Fibroblast of the aortic adventitia (primary cell): ENCODE data around the gene ASB13. TPM values are rescaled to one million over a fixed set of nuclear protein-coding genes. Genes with fewer than 3 reads are reported as not detected.
A peak's percentile ranks its signal among the peaks of the same experiment; 100 is the strongest.

Experiments used
- DNase-seq: peaks from one replicate; pipeline ENCODE4 v3.0.0-alpha.2; 2010; ENCODE audit warnings: low read depth
- H3K4me3 ChIP-seq: 2 replicates; pipeline ENCODE4 v1.5.1; 2011; ENCODE audit warnings: low read depth, mild to moderate bottlenecking, control low read depth, low read length, moderate library complexity
- CTCF ChIP-seq: IDR thresholded peaks from 2 replicates; pipeline ENCODE4 v1.5.1; 2011; ENCODE audit warnings: mild to moderate bottlenecking, low read length, control low read depth, inconsistent platforms; ENCODE audit not compliant: insufficient read depth
- total RNA-seq: library from RNA; depleted of rRNA; stranded (reverse); fragments of >200 nt; gene quantifications from 2 replicates; pipeline ENCODE4 v1.2.3, GENCODE V29; 2012; ENCODE audit warnings: low replicate concordance

ASB13 gene
- total RNA-seq, 1 donor: 8.4 TPM

GRCh38 chr10:5620223-5620721, 46.1 kb downstream of the ASB13 start:
- H3K4me3 ChIP-seq: no peak overlapping the region
- TF ChIP-seq CTCF: no peak
- DNase-seq: peak; percentile 29

- DNase-seq: peak; percentile 75
- H3K4me3 ChIP-seq: no peak overlapping the region
- TF ChIP-seq CTCF: no peak
Observed at GRCh38 chr10:5619362-5620211, 46.8 kb downstream of the ASB13 start.

DNA sequence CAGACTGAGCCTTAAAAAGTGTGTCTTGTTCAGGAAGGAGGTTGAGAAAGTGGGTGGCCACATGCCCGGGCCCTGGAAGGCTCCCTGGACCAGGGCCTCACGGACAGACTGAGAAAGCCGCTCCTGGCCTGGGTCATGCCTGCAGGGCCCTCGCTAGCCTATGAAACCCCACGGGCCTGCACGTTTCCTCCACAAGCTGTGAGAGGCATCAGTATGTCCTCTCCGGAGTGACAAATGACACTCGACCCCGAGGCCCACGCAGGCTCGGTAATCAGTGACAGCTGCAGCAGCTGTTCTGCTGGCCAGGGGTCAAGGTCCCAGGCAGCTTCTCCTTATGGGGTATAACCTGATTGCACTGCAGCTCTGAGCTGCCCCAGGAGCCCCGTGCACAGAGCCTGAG, 47.6 kb downstream of the ASB13 start:
- TF ChIP-seq CTCF: no peak
- no peak overlapping the region for H3K4me3 ChIP-seq
- DNase-seq: peak; percentile 57

- H3K4me3 ChIP-seq: no peak overlapping the region
- DNase-seq: no peak
- no peak for TF ChIP-seq CTCF
Observed at GRCh38 chr10:5618042-5618441, 48.4 kb downstream of the ASB13 start.

DNA sequence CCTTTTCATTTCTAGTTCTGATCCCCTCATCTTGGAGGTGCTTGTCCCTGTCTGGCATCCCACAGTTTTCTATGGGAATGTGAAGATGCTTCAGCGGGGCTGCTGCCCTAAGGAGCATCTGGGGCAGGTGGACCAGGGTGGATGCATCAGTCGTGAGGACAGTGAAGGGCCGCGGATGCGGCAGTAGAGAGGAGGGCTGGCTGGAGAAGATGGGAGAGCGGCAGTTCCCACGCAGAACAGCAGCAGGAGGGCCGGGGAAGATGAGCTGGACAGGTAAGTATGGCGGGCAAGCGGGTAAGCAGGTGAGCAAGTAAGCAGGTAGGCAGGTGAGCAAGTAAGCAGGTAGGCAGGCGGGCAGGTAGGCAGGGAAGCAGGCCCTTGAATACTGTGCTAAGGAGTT, 48.9 kb downstream of the ASB13 start:
- no peak overlapping the region for H3K4me3 ChIP-seq
- no peak for DNase-seq
- no peak for TF ChIP-seq CTCF

- H3K4me3 ChIP-seq: no peak overlapping the region
- no peak for TF ChIP-seq CTCF
- peak; percentile 31 for DNase-seq
Observed at GRCh38 chr10:5616836-5617235, 49.6 kb downstream of the ASB13 start.

- DNase-seq: no peak
- no peak for TF ChIP-seq CTCF
- no peak overlapping the region for H3K4me3 ChIP-seq
Observed at GRCh38 chr10:5616046-5616445, 50.3 kb downstream of the ASB13 start.
